Activated B cell treated with CpG ODN at 0.5 μM for 24 hours (primary cell): ENCODE data around the gene GTPBP1. TPM values are rescaled to one million over a fixed set of nuclear protein-coding genes. Genes with fewer than 3 reads are reported as not detected.

ENCODE experiments used
- ATAC-seq: fragments of 200-7000 bp; cut with Tn5 transposase; one replicate; pipeline ENCODE4 v1.10.0; 2021; ENCODE audit warnings: low read depth, mild to moderate bottlenecking, moderate library complexity
- CTCF ChIA-PET: fragments of 350-600 bp; sonication (Branson Sonifier 250); formaldehyde crosslinking; loops from one replicate; lab custom pipeline; 2021; ENCODE audit warnings: antibody characterized with exemption; lab: Charles Lee
- POLR2A ChIA-PET: fragments of 350-600 bp; sonication (Branson Sonifier 250); formaldehyde crosslinking; loops from one replicate; lab custom pipeline; 2021; ENCODE audit warnings: antibody characterized with exemption; lab: Charles Lee
- DNase-seq: peaks from one replicate; pipeline ENCODE4 v3.0.0; 2022
- H3K27ac Mint-ChIP-seq: one replicate; pipeline ENCODE4 v1.8.0; 2020; ENCODE audit warnings: mixed read lengths
- H3K27me3 Mint-ChIP-seq: one replicate; pipeline ENCODE4 v1.8.0; 2021; ENCODE audit warnings: mixed read lengths
- H3K36me3 Mint-ChIP-seq: one replicate; pipeline ENCODE4 v1.8.0; 2021; ENCODE audit warnings: low read depth, mixed read lengths
- H3K4me1 Mint-ChIP-seq: one replicate; pipeline ENCODE4 v1.8.0; 2021; ENCODE audit warnings: mixed read lengths
- H3K4me3 Mint-ChIP-seq: one replicate; pipeline ENCODE4 v1.8.0; 2020; ENCODE audit warnings: mild to moderate bottlenecking, mixed read lengths
- H3K9me3 Mint-ChIP-seq: one replicate; pipeline ENCODE4 v1.8.0; 2020; ENCODE audit warnings: mixed read lengths
- CTCF ChIP-seq: fragments of 200-600 bp; IDR thresholded peaks from one replicate; pipeline ENCODE4 v1.8.0; 2022; ENCODE audit warnings: antibody characterized with exemption, mild to moderate bottlenecking
- intact Hi-C: fragments of 100-400 bp; cut with micrococcal nuclease; formaldehyde crosslinking; loops from one replicate; pipeline ENCODE4 v1.15.1; 2024
- total RNA-seq: library from RNA; stranded (reverse); gene quantifications from 2 replicates; pipeline ENCODE4 v1.2.3, GENCODE V29; 2022

The GTPBP1 gene
- total RNA-seq, 1 donor from 2014 or later = 103 TPM

- Mint-ChIP-seq H3K36me3 (peaks cover 81% of the 10 kb centered on the region), H3K4me3 (no peak overlapping the region), H3K27ac (no peak overlapping the region), H3K4me1 (peaks cover 33% of the 10 kb centered on the region), H3K27me3 (no peaks in the 10 kb centered on the region), H3K9me3 (no peaks in the 10 kb centered on the region)
- DNase-seq = no peak
- no peak for ATAC-seq
- ChIA-PET POLR2A (no interaction called here), CTCF (no interaction called here)
- no peak for TF ChIP-seq CTCF
- intact Hi-C loops = no loop called here
Measured at GRCh38 chr22:38716826-38717225, 11.1 kb downstream of the GTPBP1 start.

GRCh38 chr22:38717244-38717643 lies 11.5 kb downstream of the GTPBP1 start:
- no peak overlapping the region for H3K27ac Mint-ChIP-seq
- H3K9me3 Mint-ChIP-seq = no peaks in the 10 kb centered on the region
- H3K27me3 Mint-ChIP-seq = no peaks in the 10 kb centered on the region
- peaks cover 81% of the 10 kb centered on the region for H3K36me3 Mint-ChIP-seq
- ATAC-seq = no peak
- H3K4me3 Mint-ChIP-seq = no peak overlapping the region
- peaks cover 29% of the 10 kb centered on the region for H3K4me1 Mint-ChIP-seq
- DNase-seq = no peak
- no peak for TF ChIP-seq CTCF
- intact Hi-C loops = no loop called here
- POLR2A ChIA-PET = interaction anchor here (0.6 kb wide), 1 partner anchor 49 kb away, joined by 3 read pairs; no protein-coding TSS in a partner anchor
- CTCF ChIA-PET = no interaction called here

- no peak for ATAC-seq
Measured at GRCh38 chr22:38718414-38718813, 12.7 kb downstream of the GTPBP1 start.

GRCh38 chr22:38719196-38719595 lies 13.5 kb downstream of the GTPBP1 start:
- Mint-ChIP-seq H3K9me3 (no peaks in the 10 kb centered on the region), H3K4me3 (no peak overlapping the region), H3K27me3 (no peaks in the 10 kb centered on the region), H3K4me1 (peaks cover 12% of the 10 kb centered on the region), H3K36me3 (peaks cover 83% of the 10 kb centered on the region), H3K27ac (no peak overlapping the region)
- DNase-seq = no peak
- no peak for ATAC-seq
- CTCF ChIA-PET = no interaction called here
- POLR2A ChIA-PET = interaction anchor here (1.9 kb wide), 1 partner anchor 9 kb away, joined by 5 read pairs; no protein-coding TSS in a partner anchor
- intact Hi-C loops = no loop called here
- TF ChIP-seq CTCF = no peak

More at GRCh38 chr22:38718414-38718813, 12.7 kb downstream of the GTPBP1 start:
- CTCF ChIA-PET = no interaction called here
- Mint-ChIP-seq H3K4me3 (no peak overlapping the region), H3K27ac (no peak overlapping the region), H3K36me3 (peaks cover 81% of the 10 kb centered on the region), H3K9me3 (no peaks in the 10 kb centered on the region), H3K27me3 (no peaks in the 10 kb centered on the region), H3K4me1 (peaks cover 18% of the 10 kb centered on the region)
- intact Hi-C loops = no loop called here
- DNase-seq = no peak
- POLR2A ChIA-PET = interaction anchor here (1.9 kb wide), 1 partner anchor 9 kb away, joined by 5 read pairs; no protein-coding TSS in a partner anchor
- TF ChIP-seq CTCF = no peak

- ChIA-PET CTCF (no interaction called here), POLR2A (interaction anchor here (0.6 to 1.9 kb wide), 2 partner anchors 10 to 17 kb away, joined by 5 to 7 read pairs; no protein-coding TSS in a partner anchor)
- H3K27ac Mint-ChIP-seq = no peak overlapping the region
- H3K9me3 Mint-ChIP-seq = no peaks in the 10 kb centered on the region
- H3K36me3 Mint-ChIP-seq = peaks cover 86% of the 10 kb centered on the region
- peaks cover 2% of the 10 kb centered on the region for H3K4me1 Mint-ChIP-seq
- TF ChIP-seq CTCF = no peak
- no peaks in the 10 kb centered on the region for H3K27me3 Mint-ChIP-seq
- ATAC-seq (no peak), DNase-seq (no peak)
- no peak overlapping the region for H3K4me3 Mint-ChIP-seq
- intact Hi-C loops = loop anchor here (5.0 kb wide), 1 partner anchor 37 kb away; the partner anchor contains the start of gene SUN2
Measured at GRCh38 chr22:38720350-38720749, 14.6 kb downstream of the GTPBP1 start.
